Bone marrow (tissue), 2 donors: ENCODE results near the gene MZB1.
A peak's percentile ranks its signal among the peaks of the same experiment; 100 is the strongest.
"Not testable (repeated sequence)": the region's sequence is repeated elsewhere in the genome, so short reads cannot be mapped to it uniquely, and the experiment has no call there.

ENCODE experiments used
- DNase-seq, 2 donors: peaks; one replicate each; lab custom pipeline; 2025; lab: John Stamatoyannopoulos, UW

MZB1 gene

GRCh38 chr5:139392678-139393496 lies 3.2 kb upstream of the MZB1 start:
- DNase-seq = peak; percentile 69 to 84

DNA sequence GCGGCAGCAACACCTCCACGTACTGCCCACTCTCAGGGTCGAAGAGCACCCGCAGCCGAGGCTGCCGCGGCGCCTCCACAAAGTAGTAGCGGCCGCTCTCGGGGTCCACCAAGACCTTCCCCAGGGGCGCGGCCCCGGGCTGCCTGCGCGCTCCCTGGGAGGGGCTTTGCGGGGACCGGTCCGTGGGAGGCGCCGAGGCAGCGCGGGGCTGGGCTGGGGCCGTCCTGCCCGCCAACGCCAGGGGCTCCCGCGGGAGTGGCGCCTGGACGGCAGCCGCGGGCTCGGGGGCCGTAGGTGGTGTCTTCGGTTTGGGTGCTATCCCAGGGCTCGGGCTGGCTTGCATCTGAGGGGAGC lies 2.6 kb upstream of the MZB1 start:
- DNase-seq = no peak

GRCh38 chr5:139391570-139392323 lies 2.0 kb upstream of the MZB1 start:
- DNase-seq = no peak

GRCh38 chr5:139390639-139391569 lies 1.2 kb upstream of the MZB1 start:
- no peak for DNase-seq

GRCh38 chr5:139388198-139388821 lies 1.4 kb downstream of the MZB1 start:
- peak in 1 of 2 donors; percentile 77 for DNase-seq

- DNase-seq = peak in 1 of 2 donors; percentile 25
Observed at GRCh38 chr5:139387611-139388197, 2.0 kb downstream of the MZB1 start.

DNA sequence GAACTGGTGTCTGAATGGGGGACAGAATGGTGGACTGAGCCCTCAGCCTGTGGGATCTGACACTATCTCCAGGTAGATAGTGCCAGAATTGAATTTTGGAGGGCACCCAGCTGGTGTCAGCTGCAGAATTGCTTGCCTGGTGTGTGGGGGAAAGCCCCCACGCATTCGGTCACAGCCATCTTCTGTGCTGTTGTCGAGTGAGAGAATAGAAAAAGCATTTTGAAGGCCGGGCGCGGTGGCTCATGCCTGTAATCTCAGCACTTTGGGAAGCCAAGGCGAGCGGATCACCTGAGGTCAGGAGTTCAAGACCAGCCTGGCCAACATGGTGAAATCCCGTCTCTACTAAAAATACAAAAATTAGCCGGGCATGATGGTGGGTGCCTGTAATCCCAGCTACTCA lies 2.8 kb downstream of the MZB1 start:
- DNase-seq = not testable (repeated sequence)

DNA sequence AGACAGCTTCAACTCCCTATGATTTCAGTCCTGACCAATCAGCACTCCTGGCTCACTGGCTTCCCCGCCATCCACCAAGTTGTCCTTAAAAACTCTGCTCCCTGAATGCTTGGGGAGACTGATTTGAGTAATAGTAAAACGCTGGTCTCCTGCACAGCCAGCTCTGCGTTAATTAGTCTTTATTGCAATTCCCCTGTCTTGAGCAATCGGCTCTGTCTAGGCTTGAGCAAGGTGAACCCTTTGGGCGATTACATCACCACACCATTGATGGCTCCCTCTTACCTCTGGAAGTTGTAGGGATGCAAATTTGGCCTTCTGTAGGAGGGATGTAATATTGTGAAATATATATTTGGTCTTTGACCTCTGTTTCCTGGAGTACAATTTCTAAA lies 3.7 kb downstream of the MZB1 start:
- no peak for DNase-seq

DNA sequence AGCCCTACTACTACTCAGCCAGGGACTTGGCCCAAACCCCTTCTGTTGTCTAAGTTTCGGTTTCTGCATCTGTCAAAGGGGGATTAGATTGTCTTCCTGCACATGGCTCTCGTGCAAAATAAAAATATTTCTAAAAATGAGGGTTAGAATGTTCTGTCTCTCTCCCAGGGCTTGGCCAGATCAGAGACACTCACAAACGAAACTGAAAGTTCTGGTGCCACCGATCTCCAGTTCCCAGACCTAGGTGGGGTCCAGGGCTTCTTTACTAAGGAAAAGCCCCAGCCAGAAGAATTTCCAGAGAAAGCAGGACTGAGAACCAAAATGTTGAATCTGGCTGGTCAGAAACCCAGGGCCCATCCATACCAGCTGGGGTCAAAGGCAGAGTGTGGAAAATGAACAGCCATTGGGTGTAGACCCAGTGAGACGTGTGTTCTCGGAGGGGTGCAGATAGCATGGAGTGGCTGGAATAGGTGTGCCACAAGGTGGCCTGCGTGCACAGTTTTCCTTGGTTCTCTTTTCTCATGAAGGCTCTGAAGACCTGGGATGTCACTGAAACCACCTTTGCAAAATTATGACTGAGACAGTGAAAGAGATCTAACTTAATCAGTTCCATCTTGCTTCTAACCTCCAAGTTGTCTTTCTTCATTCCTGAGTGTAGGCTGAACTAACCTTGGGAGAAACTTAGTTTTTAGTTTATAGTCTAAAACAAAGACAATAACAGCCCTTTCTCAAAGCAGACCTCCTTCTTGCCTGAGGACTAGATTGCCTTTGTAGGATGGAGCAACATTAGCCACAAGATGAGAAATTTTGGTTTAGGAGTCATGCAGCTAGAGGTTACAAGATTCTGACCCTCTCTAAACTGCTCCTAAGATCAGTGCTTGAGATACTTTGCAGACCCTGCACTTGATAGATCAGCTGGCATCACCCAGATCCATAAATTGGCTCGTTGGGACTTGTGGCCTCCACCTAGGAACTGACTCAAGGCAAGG lies 4.4 kb downstream of the MZB1 start:
- DNase-seq = peak in 1 of 2 donors; percentile 37

DNA sequence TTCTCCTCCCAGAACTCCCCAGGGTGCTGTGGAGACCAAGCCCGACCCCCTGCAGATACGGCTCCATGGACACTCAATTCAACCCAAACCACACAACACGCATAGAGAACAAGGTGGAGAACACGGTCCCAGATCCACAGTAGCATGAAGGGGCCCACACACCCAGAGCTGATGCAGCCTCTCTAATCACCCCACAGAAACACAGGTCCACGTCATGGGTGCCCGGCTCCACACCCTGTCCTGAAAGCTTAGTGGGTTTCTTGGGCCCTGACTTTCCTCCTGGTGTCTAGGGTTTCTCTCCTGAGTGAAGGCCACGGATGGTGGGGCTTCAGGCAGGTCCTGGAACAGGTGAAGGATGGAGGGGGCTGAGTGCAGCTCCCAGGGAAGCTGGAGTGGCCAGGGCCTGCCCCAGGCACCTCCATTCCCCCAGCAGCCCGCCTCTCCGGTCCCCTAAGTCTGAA lies 5.1 kb downstream of the MZB1 start:
- no peak for DNase-seq

GRCh38 chr5:139383993-139384590 lies 5.6 kb downstream of the MZB1 start:
- DNase-seq = no peak

DNA sequence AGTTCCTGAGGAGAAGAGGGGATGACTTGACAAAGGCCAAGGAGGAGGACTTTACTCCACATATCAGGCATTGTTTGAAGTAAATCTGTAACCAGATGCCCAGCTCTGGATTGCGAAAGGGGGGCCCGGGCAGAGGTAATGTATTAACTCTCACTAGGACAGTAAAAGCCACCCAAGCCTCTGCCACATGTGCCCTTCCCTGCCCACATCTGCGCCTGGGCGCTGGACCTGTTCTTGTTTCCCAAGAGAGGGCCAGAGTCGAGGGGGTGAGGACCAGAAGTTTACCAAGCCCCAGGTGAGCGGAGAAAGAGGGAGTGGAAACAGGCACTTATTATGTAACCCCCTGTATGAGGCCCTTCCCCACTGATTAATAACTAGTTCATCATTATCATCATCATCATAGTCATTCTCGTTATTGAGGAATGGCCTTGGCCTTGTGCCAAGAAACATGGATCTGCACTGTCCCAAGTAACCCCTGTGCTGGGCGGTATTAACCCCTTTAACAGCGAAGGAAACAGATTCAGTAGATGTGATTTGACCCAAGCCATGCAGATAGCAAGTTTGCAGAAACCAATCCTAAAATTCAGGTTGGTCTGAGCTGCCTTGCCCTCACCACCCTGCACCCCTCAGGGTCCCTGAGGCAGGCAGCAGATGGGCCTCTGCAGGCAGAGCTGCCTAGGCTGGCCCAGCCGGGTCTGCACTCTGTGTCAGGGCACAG lies 6.3 kb downstream of the MZB1 start, which contains the start of gene SLC23A1:
Gene SLC23A1, minus strand, starts transcription at position 23 of the 718 bp plus-strand sequence. CDS start 44 bp downstream, outside the sequence.
- no peak for DNase-seq

DNA sequence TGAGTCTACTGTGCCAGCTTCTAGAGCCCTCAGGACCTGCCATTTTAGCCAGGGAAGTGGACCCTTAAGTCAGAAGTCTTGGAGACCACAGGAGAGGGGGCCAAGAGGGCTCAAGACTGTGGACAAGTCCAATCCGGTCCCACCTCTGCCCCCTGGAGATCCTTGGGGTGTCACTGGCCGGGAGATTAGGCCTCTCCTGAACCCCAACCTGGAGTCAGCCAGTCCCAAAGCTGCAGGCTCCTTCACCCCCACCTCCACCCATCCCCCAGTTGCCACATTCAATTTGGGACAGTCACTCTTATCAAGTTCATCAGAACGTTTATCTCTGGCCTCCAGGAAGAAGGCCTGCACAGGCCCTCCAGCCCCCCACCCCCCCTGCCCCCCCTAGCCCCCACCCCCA lies 6.9 kb downstream of the MZB1 start:
- no peak for DNase-seq

GRCh38 chr5:139381837-139382761 lies 7.6 kb downstream of the MZB1 start:
- DNase-seq = no peak

- no peak for DNase-seq
Observed at GRCh38 chr5:139379626-139380449, 9.9 kb downstream of the MZB1 start.

GRCh38 chr5:139378941-139379361 lies 10.8 kb downstream of the MZB1 start:
- no peak for DNase-seq
